ENCODE data around the gene MFSD2A.

The MFSD2A gene

DNA sequence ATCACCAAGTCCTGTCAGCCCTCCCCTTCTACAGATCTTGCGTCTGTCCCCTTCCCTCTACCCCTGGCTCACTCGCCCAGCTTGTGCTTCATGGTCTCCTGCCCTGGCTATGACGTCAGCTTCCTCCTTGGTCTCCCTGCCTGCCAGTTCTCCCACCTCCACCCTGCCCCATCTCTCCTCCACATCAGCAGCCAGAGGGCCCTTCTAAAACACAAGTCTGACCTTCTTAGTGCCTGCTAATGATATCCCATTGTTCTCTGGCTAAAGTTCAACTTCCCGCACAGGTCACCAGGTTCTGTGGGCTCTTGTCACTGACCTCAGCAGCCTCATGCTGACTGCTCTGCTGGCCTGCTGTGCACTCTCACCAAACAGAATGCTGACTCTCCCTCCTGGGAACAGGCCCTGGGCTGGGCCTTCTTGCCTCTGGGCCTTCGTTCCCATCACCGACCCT, 28.6 kb upstream of the MFSD2A start:
- peaks cover 6% of the 10 kb centered on the region for H3K4me1 ChIP-seq (ENCODE audit: control insufficient read depth, insufficient read depth, low read length)
- H3K9ac ChIP-seq (ENCODE audit: low read depth, low read length), result no peak overlapping the region
- H3K4me3 ChIP-seq (ENCODE audit: low read depth, low read length), result no peak overlapping the region

DNA sequence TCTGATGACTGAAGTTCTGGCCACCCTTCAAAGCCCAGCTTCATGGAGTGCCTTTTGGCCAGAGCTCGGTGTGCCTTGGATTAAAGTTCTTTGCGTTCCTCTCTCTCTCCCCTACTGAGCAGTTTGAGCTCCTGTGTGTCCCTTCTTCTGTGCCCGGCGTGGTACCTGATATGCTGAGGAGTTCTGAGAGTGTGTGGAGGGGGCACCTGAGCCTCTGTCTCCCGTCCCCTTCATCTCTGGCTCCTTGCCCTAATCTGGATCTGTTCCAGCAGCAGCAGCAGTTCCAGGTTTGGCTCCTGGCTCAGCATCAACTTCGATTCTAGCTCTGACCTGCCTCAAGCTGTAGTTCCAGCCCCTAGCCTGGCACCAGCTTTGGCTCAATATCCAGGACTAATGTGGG, 28.1 kb upstream of the MFSD2A start:
- H3K4me1 ChIP-seq (ENCODE audit: control insufficient read depth, insufficient read depth, low read length), result peaks cover 6% of the 10 kb centered on the region
- no peaks in the 10 kb centered on the region for H3K36me3 ChIP-seq (ENCODE audit: control insufficient read depth, insufficient read depth, low read length)
- H3K27me3 ChIP-seq (ENCODE audit: control insufficient read depth, insufficient read depth, low read length), result peaks cover 11% of the 10 kb centered on the region
- H3K9me3 ChIP-seq (ENCODE audit: control insufficient read depth, insufficient read depth, low read length), result no peaks in the 10 kb centered on the region
- no peak overlapping the region for H3K9ac ChIP-seq (ENCODE audit: low read depth, low read length)
- no peak overlapping the region for H3K4me3 ChIP-seq (ENCODE audit: low read depth, low read length)

More for the DNA sequence above, 28.6 kb upstream of the MFSD2A start:
- Histone ChIP-seq H3K27me3 (ENCODE audit: control insufficient read depth, insufficient read depth, low read length) (peaks cover 12% of the 10 kb centered on the region), H3K36me3 (ENCODE audit: control insufficient read depth, insufficient read depth, low read length) (no peaks in the 10 kb centered on the region), H3K9me3 (ENCODE audit: control insufficient read depth, insufficient read depth, low read length) (no peaks in the 10 kb centered on the region)

DNA sequence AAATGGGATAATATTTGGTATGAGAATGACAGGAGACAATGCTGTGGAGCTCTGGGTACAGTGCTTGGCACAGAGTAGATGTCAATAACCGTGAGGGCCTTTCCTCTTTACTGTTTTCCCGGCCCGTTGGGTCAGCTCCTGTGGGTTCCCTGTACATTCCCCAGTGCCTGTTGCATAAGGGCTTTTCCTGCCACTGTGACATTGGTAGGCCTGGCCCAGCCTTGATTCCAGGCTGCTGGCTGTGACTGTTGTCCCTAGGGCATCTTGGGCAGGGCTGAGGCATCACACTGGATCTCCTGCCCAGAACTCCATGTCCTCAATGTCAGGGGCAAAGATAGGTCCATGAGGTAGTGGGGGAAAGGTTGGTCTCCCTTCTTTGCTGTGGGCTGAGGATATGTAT, 27.4 kb upstream of the MFSD2A start:
- Histone ChIP-seq H3K9ac (ENCODE audit: low read depth, low read length) (no peak overlapping the region), H3K4me3 (ENCODE audit: low read depth, low read length) (no peak overlapping the region), H3K27me3 (ENCODE audit: control insufficient read depth, insufficient read depth, low read length) (peaks cover 8% of the 10 kb centered on the region), H3K4me1 (ENCODE audit: control insufficient read depth, insufficient read depth, low read length) (peaks cover 3% of the 10 kb centered on the region), H3K36me3 (ENCODE audit: control insufficient read depth, insufficient read depth, low read length) (no peaks in the 10 kb centered on the region), H3K9me3 (ENCODE audit: control insufficient read depth, insufficient read depth, low read length) (no peaks in the 10 kb centered on the region)

DNA sequence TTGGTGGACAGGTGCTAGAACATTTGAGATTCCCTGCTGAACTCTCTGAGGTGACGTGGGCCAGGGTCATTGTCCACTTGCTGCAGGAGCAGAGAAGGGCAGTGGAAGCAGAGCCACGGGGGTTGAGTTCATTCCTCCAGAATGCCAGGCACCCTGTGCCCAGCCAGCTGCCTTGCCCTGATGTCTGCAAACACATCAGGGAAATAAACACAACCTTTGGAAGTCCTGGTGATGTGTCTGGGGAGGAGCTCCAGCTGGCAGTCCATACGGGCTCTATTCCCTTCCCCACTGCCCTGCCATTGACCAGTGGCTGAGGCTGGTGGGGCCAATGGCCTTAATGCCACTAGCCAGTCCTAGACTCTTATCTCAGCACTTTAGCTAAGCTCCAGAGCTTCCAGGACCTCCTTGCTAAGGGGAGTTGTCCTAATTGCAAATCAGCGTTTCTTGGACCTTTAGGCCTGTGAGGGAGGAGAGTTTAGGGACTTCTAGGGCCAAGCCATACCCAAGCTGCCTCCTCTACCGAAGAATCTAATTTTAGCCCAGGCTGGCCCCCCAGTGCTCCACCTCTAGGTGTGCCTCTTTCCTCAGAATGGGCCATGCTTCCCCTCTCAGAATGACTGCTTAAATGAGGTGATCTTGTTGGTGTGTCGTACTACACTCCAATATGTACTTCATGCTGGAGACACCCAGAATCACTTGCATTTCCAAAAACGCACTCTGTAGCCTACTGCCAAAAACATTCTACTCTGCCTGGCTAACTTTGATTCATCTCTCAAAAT, 25.9 kb upstream of the MFSD2A start:
- Histone ChIP-seq H3K4me1 (ENCODE audit: control insufficient read depth, insufficient read depth, low read length) (peaks cover 3% of the 10 kb centered on the region), H3K9ac (ENCODE audit: low read depth, low read length) (no peak overlapping the region), H3K36me3 (ENCODE audit: control insufficient read depth, insufficient read depth, low read length) (no peaks in the 10 kb centered on the region), H3K27me3 (ENCODE audit: control insufficient read depth, insufficient read depth, low read length) (peaks cover 8% of the 10 kb centered on the region), H3K4me3 (ENCODE audit: low read depth, low read length) (no peak overlapping the region), H3K9me3 (ENCODE audit: control insufficient read depth, insufficient read depth, low read length) (no peaks in the 10 kb centered on the region)

DNA sequence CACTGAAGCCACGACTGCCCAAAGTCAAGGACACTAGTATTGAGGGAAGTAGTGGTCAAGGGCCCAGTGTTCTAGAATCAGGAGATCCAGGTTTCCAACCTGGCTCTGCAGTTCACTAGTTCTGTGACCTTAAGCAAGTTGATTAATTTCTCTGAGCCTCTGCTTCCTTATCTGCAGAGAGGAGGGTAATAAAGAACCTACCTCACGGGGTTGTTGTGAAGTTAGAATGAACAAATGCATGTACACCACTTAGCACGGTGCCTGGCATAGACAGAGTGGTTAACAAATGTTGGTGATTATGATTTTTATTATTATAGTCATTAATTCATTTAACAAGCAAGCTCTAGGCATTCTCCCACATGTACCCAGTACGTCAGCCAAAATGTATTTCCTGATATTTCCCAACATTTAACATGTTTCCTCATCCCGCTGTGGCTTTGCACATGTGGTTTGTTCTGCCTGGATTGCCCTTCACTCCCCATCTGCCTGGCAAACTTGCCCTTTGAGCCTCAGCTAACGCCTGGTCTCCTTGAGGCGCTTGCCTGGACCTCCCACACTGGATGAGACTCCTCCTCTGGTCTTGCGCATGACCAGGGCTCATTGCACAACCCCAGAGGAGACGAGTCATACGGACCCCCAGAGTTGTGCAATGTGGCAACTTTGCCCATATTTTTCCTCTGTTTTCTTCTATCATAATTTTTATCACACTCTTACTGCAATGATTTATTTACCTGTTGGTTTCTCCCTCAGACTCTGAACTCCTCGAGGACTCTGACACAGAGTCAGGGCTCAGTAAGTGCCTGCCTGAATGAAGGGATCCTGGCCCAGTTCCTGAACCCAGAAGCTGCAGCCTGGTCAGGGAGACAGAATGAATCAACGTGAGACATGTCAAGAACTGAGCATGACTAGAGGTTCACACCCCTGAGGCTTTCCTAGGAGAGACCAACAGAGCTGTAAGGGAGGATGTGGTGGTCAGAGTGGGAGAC, 20.7 kb upstream of the MFSD2A start:
- no peaks in the 10 kb centered on the region for H3K4me1 ChIP-seq (ENCODE audit: control insufficient read depth, insufficient read depth, low read length)

DNA sequence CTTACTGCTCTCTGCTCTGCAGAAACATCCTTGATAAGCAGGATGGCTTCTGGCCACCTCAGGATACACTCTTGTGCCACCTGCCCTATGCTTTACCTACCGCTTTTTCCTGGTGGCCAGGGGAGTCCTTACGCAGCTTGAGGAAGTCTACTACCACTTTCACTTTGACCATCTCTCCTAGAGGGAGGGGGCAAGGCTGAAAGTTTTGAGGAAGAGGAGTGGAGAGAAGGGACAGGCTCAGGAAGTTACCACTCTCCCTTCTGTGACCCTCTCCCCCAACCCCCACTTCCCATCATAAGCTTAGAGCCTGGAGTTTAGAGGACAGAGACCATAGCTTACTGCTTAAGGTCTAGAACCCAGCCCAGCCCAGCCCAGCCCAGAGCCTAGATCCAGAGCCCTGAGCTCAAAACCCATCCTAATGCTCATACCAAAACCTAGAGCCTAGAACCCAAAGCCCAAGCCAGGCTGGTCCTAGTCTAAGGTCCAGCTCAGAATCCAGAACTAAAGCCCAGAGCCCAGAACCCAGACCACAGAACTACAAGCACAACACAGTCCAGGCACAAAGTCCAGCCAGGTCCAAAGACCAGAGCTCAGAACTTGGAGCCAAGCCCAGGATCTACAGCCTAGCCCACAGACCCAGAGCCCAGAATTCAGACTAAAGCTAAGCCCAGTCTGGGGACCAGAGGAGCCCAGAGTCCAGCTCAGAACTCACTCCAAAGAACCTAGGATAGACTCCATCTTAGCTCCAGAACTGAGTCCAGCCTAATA, 18.0 kb upstream of the MFSD2A start:
- peaks cover 4% of the 10 kb centered on the region for H3K27me3 ChIP-seq (ENCODE audit: control insufficient read depth, insufficient read depth, low read length)
- H3K9me3 ChIP-seq (ENCODE audit: control insufficient read depth, insufficient read depth, low read length), result no peaks in the 10 kb centered on the region
- H3K36me3 ChIP-seq (ENCODE audit: control insufficient read depth, insufficient read depth, low read length), result no peaks in the 10 kb centered on the region
- H3K4me3 ChIP-seq (ENCODE audit: low read depth, low read length), result no peak overlapping the region
- H3K9ac ChIP-seq (ENCODE audit: low read depth, low read length), result no peak overlapping the region
- H3K4me1 ChIP-seq (ENCODE audit: control insufficient read depth, insufficient read depth, low read length), result no peaks in the 10 kb centered on the region

More for the DNA sequence above, 20.7 kb upstream of the MFSD2A start:
- Histone ChIP-seq H3K27me3 (ENCODE audit: control insufficient read depth, insufficient read depth, low read length) (no peaks in the 10 kb centered on the region), H3K4me3 (ENCODE audit: low read depth, low read length) (no peak overlapping the region), H3K9me3 (ENCODE audit: control insufficient read depth, insufficient read depth, low read length) (no peaks in the 10 kb centered on the region), H3K36me3 (ENCODE audit: control insufficient read depth, insufficient read depth, low read length) (no peaks in the 10 kb centered on the region), H3K9ac (ENCODE audit: low read depth, low read length) (no peak overlapping the region)

DNA sequence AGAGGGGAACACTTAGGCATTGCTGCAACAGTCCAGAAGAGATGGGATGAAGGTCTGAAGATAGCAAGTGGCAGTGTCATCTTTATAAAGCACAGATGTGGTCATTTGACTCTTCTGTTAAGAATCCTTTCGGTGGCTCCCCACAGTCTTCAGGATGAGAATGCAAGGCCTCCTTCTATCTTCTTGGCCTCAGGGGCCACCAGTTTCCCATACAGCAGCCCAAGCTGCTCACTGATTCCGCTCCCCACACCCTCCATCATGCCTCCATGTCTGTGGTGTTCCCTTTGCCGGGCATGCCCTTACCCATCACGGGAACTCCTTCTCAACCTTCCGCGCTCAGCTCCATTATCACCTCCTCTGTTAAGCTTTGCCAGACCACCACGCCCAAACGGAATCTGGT, 16.1 kb upstream of the MFSD2A start:
- peaks cover 4% of the 10 kb centered on the region for H3K27me3 ChIP-seq (ENCODE audit: control insufficient read depth, insufficient read depth, low read length)
- H3K4me3 ChIP-seq (ENCODE audit: low read depth, low read length), result no peak overlapping the region
- H3K36me3 ChIP-seq (ENCODE audit: control insufficient read depth, insufficient read depth, low read length), result no peaks in the 10 kb centered on the region
- H3K9ac ChIP-seq (ENCODE audit: low read depth, low read length), result no peak overlapping the region
- no peaks in the 10 kb centered on the region for H3K4me1 ChIP-seq (ENCODE audit: control insufficient read depth, insufficient read depth, low read length)
- no peaks in the 10 kb centered on the region for H3K9me3 ChIP-seq (ENCODE audit: control insufficient read depth, insufficient read depth, low read length)

DNA sequence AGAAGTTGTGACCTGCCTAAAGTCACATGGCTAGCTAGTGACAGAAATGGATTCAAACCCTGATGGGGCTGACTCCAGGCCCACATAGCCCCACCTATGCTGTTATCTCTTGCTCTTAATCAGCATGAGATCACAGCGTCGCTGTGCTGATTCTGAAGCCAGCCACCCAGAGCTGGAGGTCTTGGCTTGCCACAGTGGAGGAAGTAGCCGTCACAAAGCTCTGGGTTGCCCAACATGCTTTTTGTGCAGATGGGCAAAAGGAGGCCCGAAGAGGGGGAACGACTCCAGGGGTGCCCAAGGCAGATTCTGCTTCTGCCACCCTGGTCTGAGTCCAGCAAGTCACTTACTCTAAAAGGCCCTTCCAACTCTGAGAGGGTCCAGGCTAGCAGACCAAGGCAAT, 14.7 kb upstream of the MFSD2A start:
- Histone ChIP-seq H3K4me3 (ENCODE audit: low read depth, low read length) (no peak overlapping the region), H3K36me3 (ENCODE audit: control insufficient read depth, insufficient read depth, low read length) (no peaks in the 10 kb centered on the region), H3K9ac (ENCODE audit: low read depth, low read length) (no peak overlapping the region), H3K9me3 (ENCODE audit: control insufficient read depth, insufficient read depth, low read length) (no peaks in the 10 kb centered on the region), H3K27me3 (ENCODE audit: control insufficient read depth, insufficient read depth, low read length) (peaks cover 4% of the 10 kb centered on the region), H3K4me1 (ENCODE audit: control insufficient read depth, insufficient read depth, low read length) (peaks cover 3% of the 10 kb centered on the region)

DNA sequence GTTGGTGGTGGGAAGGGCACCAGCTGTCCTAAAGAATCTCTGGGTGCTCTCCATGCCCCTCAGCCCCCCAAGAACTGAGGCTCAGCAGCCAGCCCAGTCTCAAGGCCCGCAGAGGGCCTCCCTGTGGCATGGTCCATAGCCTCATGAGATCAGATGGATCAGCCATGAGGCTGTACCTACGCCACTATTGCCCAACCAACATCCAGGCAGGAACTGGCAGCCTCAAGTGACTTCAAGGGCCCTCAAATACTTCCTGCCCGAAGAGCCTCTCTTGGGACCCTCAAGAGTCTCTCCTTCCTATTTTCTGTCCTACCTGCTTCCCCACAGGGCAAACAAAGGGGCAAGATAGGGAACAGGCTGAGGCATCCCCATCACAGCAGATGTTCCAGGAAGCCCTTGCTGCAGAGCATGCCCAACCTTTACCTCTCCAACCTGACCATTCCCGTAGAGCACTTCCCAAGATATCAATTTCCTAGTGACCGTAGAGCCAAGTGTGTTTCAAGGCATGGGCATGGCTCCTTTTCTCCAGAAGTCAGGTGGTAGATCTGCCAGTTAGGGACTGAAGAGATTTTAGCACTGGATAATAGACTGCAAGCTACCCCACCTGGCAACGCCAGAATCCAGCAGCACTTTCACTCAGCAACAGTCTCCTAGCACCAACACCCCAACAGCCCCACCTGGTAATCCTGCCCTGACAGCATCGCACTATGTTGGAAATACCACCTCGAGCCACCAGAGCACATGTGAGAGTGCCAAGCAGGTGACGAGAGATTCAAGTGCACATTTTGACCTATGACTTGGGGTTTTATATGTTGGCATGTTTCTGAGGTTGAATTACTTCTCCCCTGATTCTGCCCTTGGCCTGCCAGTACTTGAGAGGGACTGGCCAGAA, 13.7 kb upstream of the MFSD2A start:
- Histone ChIP-seq H3K9me3 (ENCODE audit: control insufficient read depth, insufficient read depth, low read length) (no peaks in the 10 kb centered on the region), H3K4me1 (ENCODE audit: control insufficient read depth, insufficient read depth, low read length) (peaks cover 3% of the 10 kb centered on the region), H3K4me3 (ENCODE audit: low read depth, low read length) (no peak overlapping the region), H3K27me3 (ENCODE audit: control insufficient read depth, insufficient read depth, low read length) (peaks cover 4% of the 10 kb centered on the region), H3K9ac (ENCODE audit: low read depth, low read length) (no peak overlapping the region), H3K36me3 (ENCODE audit: control insufficient read depth, insufficient read depth, low read length) (no peaks in the 10 kb centered on the region)

DNA sequence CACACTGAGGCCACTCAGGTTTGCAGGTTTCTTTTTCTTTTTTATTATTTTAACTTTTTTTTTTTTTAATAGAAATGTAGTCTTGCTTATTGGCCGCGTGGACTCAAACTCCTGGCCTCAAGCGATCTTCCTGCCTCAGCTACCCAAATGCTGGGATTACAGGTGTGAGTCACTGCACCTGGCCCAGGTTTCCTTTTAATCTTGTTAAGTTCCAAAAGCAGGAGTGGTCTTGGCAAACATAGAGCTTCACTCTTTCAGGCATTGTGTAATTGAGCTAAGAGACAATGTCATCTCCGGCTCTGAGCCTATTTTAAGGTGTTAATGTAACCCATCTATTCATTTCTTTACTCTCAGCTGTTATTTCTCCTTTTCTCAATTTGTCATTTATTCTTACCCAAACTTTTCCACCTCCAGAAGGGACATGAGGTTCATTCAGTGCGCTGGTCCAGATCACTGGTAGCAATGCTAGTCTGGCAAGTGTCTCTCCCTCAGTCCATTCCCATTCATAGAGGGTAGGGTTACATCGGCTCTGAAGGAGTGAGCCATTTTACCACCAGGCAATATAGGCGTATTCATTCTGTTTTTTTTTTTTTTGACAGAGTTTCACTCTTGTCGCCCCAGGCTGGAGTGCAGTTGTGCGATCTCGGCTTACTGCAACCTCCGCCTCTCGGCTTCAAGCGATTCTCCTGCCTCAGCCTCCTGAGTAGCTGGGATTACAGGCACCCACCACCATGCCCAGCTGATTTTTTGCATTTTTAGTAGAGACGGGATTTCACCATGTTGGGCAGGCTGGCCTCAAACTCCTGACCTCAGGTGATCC, 11.3 kb upstream of the MFSD2A start:
- Histone ChIP-seq H3K9me3 (ENCODE audit: control insufficient read depth, insufficient read depth, low read length) (no peaks in the 10 kb centered on the region), H3K4me3 (ENCODE audit: low read depth, low read length) (no peak overlapping the region), H3K4me1 (ENCODE audit: control insufficient read depth, insufficient read depth, low read length) (peaks cover 3% of the 10 kb centered on the region), H3K9ac (ENCODE audit: low read depth, low read length) (no peak overlapping the region), H3K27me3 (ENCODE audit: control insufficient read depth, insufficient read depth, low read length) (peaks cover 4% of the 10 kb centered on the region), H3K36me3 (ENCODE audit: control insufficient read depth, insufficient read depth, low read length) (no peaks in the 10 kb centered on the region)
